AG04449 (cell line): ENCODE data around the gene BLOC1S2.

Experiments
- CTCF ChIA-PET: fragments of 350-600 bp; formaldehyde crosslinking; extraction: SDS; loops from one replicate; lab custom pipeline; 2021; ENCODE audit warnings: antibody characterized with exemption; lab: Yijun Ruan, JAX
- POLR2A ChIA-PET: fragments of 400-600, 350-600 bp; formaldehyde crosslinking; extraction: SDS; loops from one replicate; lab custom pipeline; 2020; ENCODE audit warnings: antibody characterized with exemption, inconsistent platforms; lab: Yijun Ruan, JAX
- DNase-seq: peaks from one replicate; pipeline ENCODE4 v3.0.0-alpha.2; 2010; ENCODE audit warnings: low read depth, low spot score
- H3K4me3 ChIP-seq: 2 replicates; pipeline ENCODE4 v1.5.1; 2011; ENCODE audit warnings: low read depth, mild to moderate bottlenecking, control low read depth, low read length
- CTCF ChIP-seq: IDR thresholded peaks from one replicate; pipeline ENCODE4 v1.5.1; 2011; ENCODE audit warnings: mild to moderate bottlenecking, moderate library complexity, low read length, control low read depth, inconsistent platforms; ENCODE audit not compliant: insufficient read depth; ENCODE audit errors: missing control alignments

BLOC1S2 gene

GRCh38 chr10:100248820-100249219 is 37.7 kb downstream of the BLOC1S2 start:
- ChIA-PET CTCF (interaction anchor here (0.6 to 1.9 kb wide), 3 partner anchors 8 to 403 kb away, joined by 3 to 6 read pairs (median 5); no protein-coding TSS in a partner anchor), POLR2A (no interaction called here)
- no peak for TF ChIP-seq CTCF
- DNase-seq: no peak
- H3K4me3 ChIP-seq: no peak overlapping the region

GRCh38 chr10:100245484-100246220 is 40.8 kb downstream of the BLOC1S2 start:
- POLR2A ChIA-PET: interaction anchor here (0.6 kb wide), 1 partner anchor 10 kb away, joined by 4 read pairs; no protein-coding TSS in a partner anchor
- H3K4me3 ChIP-seq: no peak overlapping the region
- TF ChIP-seq CTCF: no peak
- CTCF ChIA-PET: no interaction called here
- no peak for DNase-seq

GRCh38 chr10:100239851-100240250 is 46.6 kb downstream of the BLOC1S2 start:
- ChIA-PET CTCF (interaction anchor here (1.0 to 3.8 kb wide), 9 partner anchors 8 to 396 kb away, joined by 3 to 18 read pairs (median 4); no protein-coding TSS in a partner anchor), POLR2A (no interaction called here)
- TF ChIP-seq CTCF: no peak

GRCh38 chr10:100238429-100238828 is 48.1 kb downstream of the BLOC1S2 start:
- POLR2A ChIA-PET: no interaction called here
- DNase-seq: no peak
- CTCF ChIA-PET: interaction anchor here (0.8 to 3.8 kb wide), 4 partner anchors 12 to 393 kb away, joined by 3 to 18 read pairs (median 3); no protein-coding TSS in a partner anchor
- H3K4me3 ChIP-seq: no peak overlapping the region
- no peak for TF ChIP-seq CTCF

More at GRCh38 chr10:100239851-100240250, 46.6 kb downstream of the BLOC1S2 start:
- no peak for DNase-seq
- no peak overlapping the region for H3K4me3 ChIP-seq

GRCh38 chr10:100232101-100232500 is 54.4 kb downstream of the BLOC1S2 start:
- no peak for TF ChIP-seq CTCF
- no peak for DNase-seq
- POLR2A ChIA-PET: no interaction called here
- CTCF ChIA-PET: interaction anchor here (1.5 to 4.0 kb wide), 4 partner anchors 8 to 386 kb away, joined by 3 to 15 read pairs (median 5); no protein-coding TSS in a partner anchor
- H3K4me3 ChIP-seq: no peak overlapping the region

- DNase-seq: no peak
- CTCF ChIA-PET: interaction anchor here (1.6 kb wide), 1 partner anchor 384 kb away, joined by 6 read pairs; no protein-coding TSS in a partner anchor
- peak overlapping the region; percentile 98 for H3K4me3 ChIP-seq
- POLR2A ChIA-PET: no interaction called here
- no peak for TF ChIP-seq CTCF
Observed at GRCh38 chr10:100229819-100230422, 56.6 kb downstream of the BLOC1S2 start.
